ENCODE results near the gene REM2.
"Not testable (repeated sequence)": the region's sequence is repeated elsewhere in the genome, so short reads cannot be mapped to it uniquely, and the experiment has no call there.

REM2 gene

GRCh38 chr14:22896356-22896755 is 13.3 kb downstream of the REM2 start:
- no peak for DNase-seq (ENCODE audit: low read depth, low spot score)

- no peak for DNase-seq (ENCODE audit: low read depth, low spot score)
These were observed 13.7 kb downstream of the REM2 start for GRCh38 chr14:22896760-22897159.

DNA sequence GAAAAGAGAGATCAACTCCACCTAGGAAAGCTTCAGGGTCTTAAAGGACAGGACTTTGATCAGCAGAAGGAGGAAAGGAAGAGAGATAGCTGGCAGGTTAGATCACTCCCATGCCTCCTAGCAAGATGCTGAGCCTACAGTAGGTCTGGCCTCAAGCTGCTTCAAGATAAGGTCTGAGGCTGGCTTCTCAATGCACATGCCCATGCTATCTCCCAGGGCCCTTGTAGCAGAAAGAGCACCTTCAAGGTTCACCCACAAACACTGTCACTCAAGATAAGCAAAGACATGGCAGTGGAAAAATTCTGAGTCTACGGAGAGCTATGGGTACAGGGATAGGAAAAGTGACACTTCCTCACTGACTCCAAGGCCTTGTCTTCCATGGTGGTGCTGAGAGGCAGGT is 14.3 kb downstream of the REM2 start:
- DNase-seq (ENCODE audit: low read depth, low spot score): no peak

- DNase-seq (ENCODE audit: low read depth, low spot score): no peak
These were observed 15.5 kb downstream of the REM2 start for GRCh38 chr14:22898302-22899090.

DNA sequence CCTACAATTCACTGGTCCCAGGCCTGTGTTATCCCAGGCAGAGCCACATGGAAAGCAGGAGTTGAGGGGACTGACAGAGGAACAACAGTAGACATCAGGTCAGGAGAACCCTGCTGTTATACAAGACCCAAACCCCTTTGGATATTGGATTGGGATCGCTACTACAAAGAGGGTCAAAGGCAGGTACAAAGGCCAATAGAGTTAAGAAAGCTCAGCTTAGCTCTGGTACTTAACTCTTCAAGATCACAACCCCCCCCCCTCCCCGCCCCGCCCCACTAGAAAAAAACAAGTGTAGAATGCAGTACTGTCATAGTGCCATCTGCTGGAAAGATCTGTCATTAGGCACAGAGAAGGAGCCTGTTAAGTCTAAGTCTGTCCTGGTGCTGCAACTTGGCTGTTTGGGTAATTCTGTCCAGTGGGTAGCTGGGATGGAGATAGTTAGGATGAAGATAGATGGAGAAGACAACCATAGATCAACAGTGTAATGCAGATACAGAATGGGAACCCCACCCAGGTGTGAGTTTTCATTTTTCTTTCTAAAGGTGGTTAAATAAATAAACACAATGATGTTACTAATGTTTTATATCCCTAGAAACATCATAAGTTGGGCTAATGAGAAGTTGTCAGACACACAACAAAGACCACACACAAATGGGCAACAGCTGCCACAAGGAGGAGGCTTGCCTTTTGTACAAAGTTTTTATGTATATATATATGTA is 17.2 kb downstream of the REM2 start:
- DNase-seq (ENCODE audit: low read depth, low spot score): no peak

DNA sequence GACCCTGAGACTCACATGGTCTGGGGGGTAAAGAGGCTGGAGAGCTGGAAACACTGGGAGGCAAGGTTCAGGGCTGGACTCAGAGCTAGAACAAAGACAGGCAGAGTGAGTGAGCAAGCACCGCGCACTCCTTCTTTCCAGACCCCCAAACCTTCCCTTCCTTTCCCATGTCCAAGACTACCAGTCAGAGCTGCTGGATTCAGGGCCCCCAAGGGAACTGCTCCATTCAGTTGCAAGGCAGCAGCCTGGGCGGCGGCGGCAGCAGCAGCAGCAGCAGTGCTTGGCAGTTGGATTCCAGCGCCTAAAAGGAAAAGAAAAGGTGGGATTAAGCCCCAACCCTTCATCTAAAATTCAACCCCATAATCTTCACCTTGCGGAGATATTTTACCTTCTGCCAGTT is 18.8 kb downstream of the REM2 start:
- no peak for DNase-seq (ENCODE audit: low read depth, low spot score)

- no peak for DNase-seq (ENCODE audit: low read depth, low spot score)
These were observed 20.7 kb downstream of the REM2 start for GRCh38 chr14:22903742-22904087.

GRCh38 chr14:22905627-22906026 is 22.6 kb downstream of the REM2 start:
- no peak for DNase-seq (ENCODE audit: low read depth, low spot score)

DNA sequence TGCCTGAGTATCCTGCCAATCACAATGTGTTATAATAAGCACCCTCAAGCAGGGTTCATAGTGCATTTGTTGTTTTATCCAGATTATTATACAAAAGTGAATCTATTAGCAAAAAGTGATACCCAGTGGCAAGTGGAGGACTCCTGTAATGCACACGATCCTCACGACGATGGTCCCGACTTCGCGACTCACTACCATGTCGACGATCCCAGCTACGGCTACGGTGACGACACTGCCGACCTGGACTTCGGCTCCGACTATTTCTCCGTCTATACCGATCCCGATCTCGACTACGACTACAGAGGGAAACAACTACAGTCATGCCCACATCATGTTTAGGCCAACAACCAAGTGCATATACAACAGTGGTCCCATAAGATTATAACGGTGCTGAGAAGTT is 23.1 kb downstream of the REM2 start:
- DNase-seq (ENCODE audit: low read depth, low spot score): no peak

DNA sequence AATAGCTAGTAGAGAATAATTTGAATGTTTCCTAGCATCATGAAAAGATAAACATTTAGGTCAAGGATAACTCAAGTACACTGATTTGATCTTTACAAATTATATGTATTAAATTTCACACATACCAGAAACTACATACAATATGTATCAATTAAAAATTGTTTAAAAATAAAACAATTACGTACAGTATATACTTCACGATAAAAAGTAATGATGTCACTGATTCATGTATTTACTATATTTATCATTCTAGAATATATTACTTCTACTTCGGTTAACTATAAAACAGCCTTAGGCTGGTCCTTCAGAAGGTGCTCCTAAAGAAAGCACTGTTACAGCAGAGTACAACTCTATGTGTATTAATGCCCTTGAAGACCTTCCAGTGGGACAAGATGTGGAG is 24.4 kb downstream of the REM2 start:
- DNase-seq (ENCODE audit: low read depth, low spot score): no peak

- no peak for DNase-seq (ENCODE audit: low read depth, low spot score)
These were observed 25.6 kb downstream of the REM2 start for GRCh38 chr14:22908601-22909000.

DNA sequence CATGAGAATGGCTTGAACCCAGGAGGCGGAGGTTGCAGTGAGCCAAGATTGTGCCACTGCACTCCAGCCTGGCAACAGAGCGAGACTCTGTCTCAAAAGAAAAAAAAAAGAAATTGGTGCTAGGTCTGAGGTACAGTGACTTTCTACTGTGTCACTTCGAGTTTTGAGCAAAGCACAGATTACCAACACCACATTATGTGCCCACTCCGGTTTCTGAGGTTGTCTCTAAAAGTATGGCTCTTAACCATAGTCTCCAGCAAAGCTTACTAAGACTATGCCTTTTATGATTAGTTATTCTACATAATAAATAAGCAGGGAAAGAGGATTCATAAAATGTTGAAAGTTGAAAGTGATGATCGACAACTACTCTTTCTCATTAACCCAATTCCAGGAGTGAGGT is 27.9 kb downstream of the REM2 start:
- DNase-seq (ENCODE audit: low read depth, low spot score): no peak

- DNase-seq (ENCODE audit: low read depth, low spot score): not testable (repeated sequence)
These were observed 31.8 kb downstream of the REM2 start for GRCh38 chr14:22914836-22915235.

- DNase-seq (ENCODE audit: low read depth, low spot score): no peak
These were observed 33.0 kb downstream of the REM2 start for GRCh38 chr14:22915886-22916521.

DNA sequence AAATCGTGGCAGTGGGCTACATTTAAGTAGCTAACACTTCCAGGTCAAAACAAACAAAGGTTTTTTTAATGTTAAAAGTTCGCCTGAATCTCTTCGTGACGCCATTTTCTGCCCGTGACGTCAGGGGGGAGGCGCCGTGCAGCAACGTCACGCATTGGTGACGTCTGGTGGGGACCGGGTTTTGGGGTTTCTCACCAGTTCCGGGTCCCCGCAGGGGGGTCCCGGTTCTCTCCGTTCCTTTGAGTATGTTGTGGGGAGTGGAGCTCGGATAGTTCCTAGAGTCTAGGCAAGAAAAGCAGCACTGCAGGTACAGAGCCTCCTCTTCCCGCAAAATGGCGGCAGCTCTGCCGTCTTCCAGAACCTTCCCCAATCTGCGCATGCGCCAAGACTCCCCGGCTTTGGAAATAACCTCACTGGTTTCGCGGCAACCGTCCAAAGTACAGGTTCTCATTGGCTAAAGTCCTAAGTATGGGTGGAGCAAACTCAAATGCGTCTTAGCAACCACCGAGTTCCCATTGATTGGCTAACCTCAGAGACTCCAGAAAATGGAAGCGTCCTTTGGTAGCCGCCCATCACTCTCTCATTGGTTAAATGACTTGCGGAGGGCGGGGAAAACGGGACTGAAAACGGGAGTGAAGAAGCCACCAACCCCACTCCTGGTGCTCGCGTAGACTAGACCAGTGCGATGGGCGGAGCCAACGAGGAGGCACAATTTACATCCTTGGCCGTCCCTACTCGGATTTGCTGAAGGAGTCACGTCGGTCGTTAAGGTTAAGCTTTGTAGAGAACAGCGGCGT is 36.0 kb downstream of the REM2 start, which contains the start of gene RBM23:
Gene RBM23, minus strand, starts transcription at position 346 of the 797 bp plus-strand sequence.
- peak; percentile 100 for DNase-seq (ENCODE audit: low read depth, low spot score)

- no peak for DNase-seq (ENCODE audit: low read depth, low spot score)
These were observed 36.5 kb downstream of the REM2 start for GRCh38 chr14:22919601-22919921.

DNA sequence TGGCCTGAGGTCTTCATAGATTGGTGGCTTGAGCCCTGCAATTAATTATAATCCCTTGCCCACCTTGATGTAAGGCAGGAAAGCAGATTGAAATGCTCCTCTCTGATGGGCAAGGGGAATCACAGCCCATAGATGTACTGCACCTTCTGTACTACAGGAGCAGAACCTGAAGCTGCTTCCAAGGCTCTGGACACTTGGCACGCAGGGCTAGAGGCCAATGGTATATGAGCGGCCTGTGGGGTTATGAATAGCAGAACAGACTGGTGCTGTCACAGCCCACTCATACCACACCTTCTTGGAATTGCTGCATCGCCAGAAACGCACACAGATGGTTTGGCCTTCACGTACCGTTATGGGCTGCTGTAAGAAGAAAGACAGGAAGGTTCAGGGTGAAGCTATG is 37.7 kb downstream of the REM2 start:
- no peak for DNase-seq (ENCODE audit: low read depth, low spot score)

DNA sequence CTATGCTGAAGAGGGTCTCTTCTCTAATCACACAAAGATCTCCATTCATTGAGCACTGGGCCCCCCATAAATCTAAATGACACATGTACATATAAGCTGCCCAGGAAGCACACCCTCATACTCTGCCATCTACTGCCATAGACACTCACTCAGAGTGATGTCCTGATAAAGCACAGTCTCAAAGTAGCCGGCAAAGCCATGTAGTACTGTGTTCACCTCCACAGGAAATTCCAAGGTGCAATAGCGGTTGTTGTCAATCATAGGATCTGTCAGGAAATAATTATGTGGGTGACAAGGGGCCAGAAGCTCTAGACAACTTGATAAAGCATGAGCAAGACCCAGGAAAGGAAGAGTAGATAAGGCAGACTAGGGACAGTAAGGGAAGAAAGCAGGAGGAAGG is 39.3 kb downstream of the REM2 start:
- no peak for DNase-seq (ENCODE audit: low read depth, low spot score)

GRCh38 chr14:22923746-22924145 is 40.7 kb downstream of the REM2 start:
- DNase-seq (ENCODE audit: low read depth, low spot score): no peak

GRCh38 chr14:22925513-22925912 is 42.5 kb downstream of the REM2 start:
- no peak for DNase-seq (ENCODE audit: low read depth, low spot score)

GRCh38 chr14:22926316-22926715 is 43.3 kb downstream of the REM2 start:
- DNase-seq (ENCODE audit: low read depth, low spot score): no peak
